ENCODE measurements around the gene IL1RAPL1. TPM values are rescaled to one million over a fixed set of nuclear protein-coding genes. Genes with fewer than 3 reads are reported as not detected.

Gene IL1RAPL1
- polyA plus RNA-seq, 1 of the 3 experiments (the other 2 are of a cell fraction), result 2.8 TPM

GRCh38 chrX:29043746-29044145, 456.5 kb downstream of the IL1RAPL1 start (continued):
- TF ChIP-seq, protein P1, sequence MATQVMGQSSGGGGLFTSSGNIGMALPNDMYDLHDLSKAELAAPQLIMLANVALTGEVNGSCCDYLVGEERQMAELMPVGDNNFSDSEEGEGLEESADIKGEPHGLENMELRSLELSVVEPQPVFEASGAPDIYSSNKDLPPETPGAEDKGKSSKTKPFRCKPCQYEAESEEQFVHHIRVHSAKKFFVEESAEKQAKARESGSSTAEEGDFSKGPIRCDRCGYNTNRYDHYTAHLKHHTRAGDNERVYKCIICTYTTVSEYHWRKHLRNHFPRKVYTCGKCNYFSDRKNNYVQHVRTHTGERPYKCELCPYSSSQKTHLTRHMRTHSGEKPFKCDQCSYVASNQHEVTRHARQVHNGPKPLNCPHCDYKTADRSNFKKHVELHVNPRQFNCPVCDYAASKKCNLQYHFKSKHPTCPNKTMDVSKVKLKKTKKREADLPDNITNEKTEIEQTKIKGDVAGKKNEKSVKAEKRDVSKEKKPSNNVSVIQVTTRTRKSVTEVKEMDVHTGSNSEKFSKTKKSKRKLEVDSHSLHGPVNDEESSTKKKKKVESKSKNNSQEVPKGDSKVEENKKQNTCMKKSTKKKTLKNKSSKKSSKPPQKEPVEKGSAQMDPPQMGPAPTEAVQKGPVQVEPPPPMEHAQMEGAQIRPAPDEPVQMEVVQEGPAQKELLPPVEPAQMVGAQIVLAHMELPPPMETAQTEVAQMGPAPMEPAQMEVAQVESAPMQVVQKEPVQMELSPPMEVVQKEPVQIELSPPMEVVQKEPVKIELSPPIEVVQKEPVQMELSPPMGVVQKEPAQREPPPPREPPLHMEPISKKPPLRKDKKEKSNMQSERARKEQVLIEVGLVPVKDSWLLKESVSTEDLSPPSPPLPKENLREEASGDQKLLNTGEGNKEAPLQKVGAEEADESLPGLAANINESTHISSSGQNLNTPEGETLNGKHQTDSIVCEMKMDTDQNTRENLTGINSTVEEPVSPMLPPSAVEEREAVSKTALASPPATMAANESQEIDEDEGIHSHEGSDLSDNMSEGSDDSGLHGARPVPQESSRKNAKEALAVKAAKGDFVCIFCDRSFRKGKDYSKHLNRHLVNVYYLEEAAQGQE (IDR thresholded peaks at IDR 0.05; ENCODE audit: low read depth, low read length), result no peak
- no peak for TF ChIP-seq EP300 (IDR thresholded peaks at IDR 0.05; ENCODE audit: borderline replicate concordance in 1 of 2, low read depth in 1 of 2, low read length in 1 of 2)
- TF ChIP-seq, protein P2, sequence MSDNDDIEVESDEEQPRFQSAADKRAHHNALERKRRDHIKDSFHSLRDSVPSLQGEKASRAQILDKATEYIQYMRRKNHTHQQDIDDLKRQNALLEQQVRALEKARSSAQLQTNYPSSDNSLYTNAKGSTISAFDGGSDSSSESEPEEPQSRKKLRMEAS (IDR thresholded peaks at IDR 0.05; ENCODE audit: low read depth), result no peak
- no peak for TF ChIP-seq TCF12 (IDR thresholded peaks at IDR 0.05)
- no peak for TF ChIP-seq GABPA (IDR thresholded peaks at IDR 0.05; ENCODE audit: low read depth)

DNA sequence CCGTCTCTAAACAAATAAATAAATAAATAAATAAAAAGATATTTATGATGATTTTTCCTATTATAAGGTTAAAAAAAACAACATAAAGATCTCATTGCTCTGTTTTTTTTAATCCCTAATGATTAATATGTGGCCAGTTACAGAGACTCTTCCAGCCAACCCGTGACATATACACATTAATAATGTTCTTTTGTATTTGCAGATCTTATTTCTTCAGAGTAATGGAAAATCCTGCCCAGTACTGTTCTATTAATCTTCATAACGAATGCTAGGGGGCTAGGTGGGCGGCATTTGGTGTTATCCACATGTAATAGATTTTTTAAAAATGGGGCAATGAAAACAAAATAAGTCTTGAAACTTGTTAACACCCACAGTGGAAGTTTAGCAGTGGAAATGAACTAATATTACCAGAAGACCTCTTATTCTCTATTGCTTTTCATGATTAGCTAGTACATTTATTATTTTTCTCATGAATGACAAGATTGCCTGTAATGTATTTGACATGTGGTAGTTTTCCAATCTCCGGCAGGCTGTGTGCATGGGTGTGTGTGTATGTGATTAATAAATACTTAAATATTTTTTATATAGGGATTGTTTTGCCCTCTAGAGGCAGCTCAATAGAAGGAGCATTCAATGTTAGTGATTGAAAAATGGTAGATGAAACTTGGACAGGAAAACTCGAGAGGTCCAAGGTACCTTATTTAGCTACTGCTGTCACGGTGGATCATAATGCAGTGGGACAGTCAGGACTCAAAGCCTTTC, 457.4 kb downstream of the IL1RAPL1 start:
- no peaks in the 10 kb centered on the region for H3K27me3 ChIP-seq (ENCODE audit: insufficient read depth)
- 13% methylated on average over 7 of the region's 7 CpGs for WGBS (ENCODE audit: low lambda C conversion rate)
- no peaks in the 10 kb centered on the region for H3K36me3 ChIP-seq (replicated peaks in 1 of 2; ENCODE audit: control insufficient read depth in 1 of 2, insufficient read depth in 2 of 2, low read length in 1 of 2)
- no peak overlapping the region for H2AFZ ChIP-seq (ENCODE audit: low read depth)
- H3K9ac ChIP-seq, result no peak overlapping the region
- no peaks in the 10 kb centered on the region for H3F3A ChIP-seq (replicated peaks; ENCODE audit: insufficient read depth)
- H3K4me2 ChIP-seq, result no peak overlapping the region
- H3K9me3 ChIP-seq, result no peaks in the 10 kb centered on the region
- TF ChIP-seq, protein P3, sequence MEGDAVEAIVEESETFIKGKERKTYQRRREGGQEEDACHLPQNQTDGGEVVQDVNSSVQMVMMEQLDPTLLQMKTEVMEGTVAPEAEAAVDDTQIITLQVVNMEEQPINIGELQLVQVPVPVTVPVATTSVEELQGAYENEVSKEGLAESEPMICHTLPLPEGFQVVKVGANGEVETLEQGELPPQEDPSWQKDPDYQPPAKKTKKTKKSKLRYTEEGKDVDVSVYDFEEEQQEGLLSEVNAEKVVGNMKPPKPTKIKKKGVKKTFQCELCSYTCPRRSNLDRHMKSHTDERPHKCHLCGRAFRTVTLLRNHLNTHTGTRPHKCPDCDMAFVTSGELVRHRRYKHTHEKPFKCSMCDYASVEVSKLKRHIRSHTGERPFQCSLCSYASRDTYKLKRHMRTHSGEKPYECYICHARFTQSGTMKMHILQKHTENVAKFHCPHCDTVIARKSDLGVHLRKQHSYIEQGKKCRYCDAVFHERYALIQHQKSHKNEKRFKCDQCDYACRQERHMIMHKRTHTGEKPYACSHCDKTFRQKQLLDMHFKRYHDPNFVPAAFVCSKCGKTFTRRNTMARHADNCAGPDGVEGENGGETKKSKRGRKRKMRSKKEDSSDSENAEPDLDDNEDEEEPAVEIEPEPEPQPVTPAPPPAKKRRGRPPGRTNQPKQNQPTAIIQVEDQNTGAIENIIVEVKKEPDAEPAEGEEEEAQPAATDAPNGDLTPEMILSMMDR (IDR thresholded peaks at IDR 0.05), result peak; percentile 46
- TF ChIP-seq SMC3 (IDR thresholded peaks at IDR 0.05; ENCODE audit: low read depth, low read length) (no peak), CHD2 (IDR thresholded peaks at IDR 0.05; ENCODE audit: low read length, partially characterized antibody) (no peak), RFX5 (IDR thresholded peaks at IDR 0.05; ENCODE audit: low read length) (no peak), YY1 (IDR thresholded peaks at IDR 0.05; ENCODE audit: low read depth) (no peak), GABPA (IDR thresholded peaks at IDR 0.05; ENCODE audit: low read depth) (no peak)
- no peaks in the 10 kb centered on the region for H3K9me2 ChIP-seq
- H3K27ac ChIP-seq (ENCODE audit: low read depth in 2 of 2, low read length in 1 of 2), result no peak overlapping the region
- CTCF ChIA-PET, result no interaction called here
- DNase-seq, result no peak
- H3K79me2 ChIP-seq (ENCODE audit: insufficient read depth), result no peaks in the 10 kb centered on the region
- no peak overlapping the region for H3K4me3 ChIP-seq (ENCODE audit: low read depth in 2 of 2, low read length in 1 of 2)
- no peaks in the 10 kb centered on the region for H4K20me1 ChIP-seq (ENCODE audit: insufficient read depth)
- POLR2A ChIA-PET, result no interaction called here
- H3K4me1 ChIP-seq (ENCODE audit: control insufficient read depth in 1 of 2, insufficient read depth in 2 of 2, low read depth in 1 of 2, low read length in 1 of 2), result no peaks in the 10 kb centered on the region

Data from SK-N-SH (cell line).